Stimulated activated naive CD8-positive, alpha-beta T cell treated with anti-CD3 and anti-CD28 coated beads, Interleukin-15, Interleukin-2, amounts not matched to agents 100 U/mL and 50 U/mL, for 24 hours (primary cell): ENCODE results near the gene DPYD.

Source experiments
- ATAC-seq: fragments of 150-1000 bp; cut with Tn5 transposase; one replicate; pipeline ENCODE4 v1.10.0; 2021
- DNase-seq: peaks from one replicate; pipeline ENCODE4 v3.0.0; 2021

DPYD gene

GRCh38 chr1:97837161-97837560, 83.7 kb downstream of the DPYD start:
- ATAC-seq (no peak), DNase-seq (no peak)

- ATAC-seq, result no peak
- DNase-seq, result no peak
Observed at GRCh38 chr1:97834899-97835298, 85.9 kb downstream of the DPYD start.

- DNase-seq (no peak), ATAC-seq (no peak)
Observed at GRCh38 chr1:97833881-97834280, 87.0 kb downstream of the DPYD start.

- ATAC-seq, result no peak
- DNase-seq, result no peak
Observed at GRCh38 chr1:97832481-97832880, 88.4 kb downstream of the DPYD start.

GRCh38 chr1:97827887-97828286, 92.9 kb downstream of the DPYD start:
- DNase-seq (peak; percentile 17), ATAC-seq (peak; percentile 91)

GRCh38 chr1:97826820-97827219, 94.0 kb downstream of the DPYD start:
- no peak for DNase-seq
- ATAC-seq, result no peak

- DNase-seq, result no peak
- ATAC-seq, result no peak
Observed at GRCh38 chr1:97824624-97825023, 96.2 kb downstream of the DPYD start.

- DNase-seq, result no peak
- ATAC-seq, result no peak
Observed at GRCh38 chr1:97824200-97824599, 96.6 kb downstream of the DPYD start.

GRCh38 chr1:97820470-97821188, 100.2 kb downstream of the DPYD start:
- DNase-seq (no peak), ATAC-seq (no peak)

- no peak for ATAC-seq
- no peak for DNase-seq
Observed at GRCh38 chr1:97816927-97817326, 103.9 kb downstream of the DPYD start.

- ATAC-seq, result no peak
- no peak for DNase-seq
Observed at GRCh38 chr1:97814804-97815203, 106.0 kb downstream of the DPYD start.

GRCh38 chr1:97814121-97814520, 106.7 kb downstream of the DPYD start:
- no peak for DNase-seq
- ATAC-seq, result no peak

GRCh38 chr1:97812076-97812475, 108.8 kb downstream of the DPYD start:
- DNase-seq (no peak), ATAC-seq (no peak)

GRCh38 chr1:97806996-97807520, 113.8 kb downstream of the DPYD start:
- DNase-seq (no peak), ATAC-seq (no peak)

GRCh38 chr1:97806326-97806725, 114.5 kb downstream of the DPYD start:
- ATAC-seq (no peak), DNase-seq (no peak)

GRCh38 chr1:97805093-97805492, 115.7 kb downstream of the DPYD start:
- ATAC-seq, result no peak
- no peak for DNase-seq

- no peak for DNase-seq
- ATAC-seq, result no peak
Observed at GRCh38 chr1:97803026-97803425, 117.8 kb downstream of the DPYD start.

- ATAC-seq, result no peak
Observed at GRCh38 chr1:97802011-97802410, 118.8 kb downstream of the DPYD start.

GRCh38 chr1:97797403-97798183, 123.2 kb downstream of the DPYD start:
- no peak for ATAC-seq
- DNase-seq, result no peak

More at GRCh38 chr1:97802011-97802410, 118.8 kb downstream of the DPYD start:
- no peak for DNase-seq

- no peak for DNase-seq
- ATAC-seq, result no peak
Observed at GRCh38 chr1:97796711-97797110, 124.1 kb downstream of the DPYD start.

- DNase-seq (no peak), ATAC-seq (no peak)
Observed at GRCh38 chr1:97792655-97793054, 128.2 kb downstream of the DPYD start.

GRCh38 chr1:97791251-97791650, 129.6 kb downstream of the DPYD start:
- ATAC-seq (peak; percentile 76), DNase-seq (no peak)

- ATAC-seq, result no peak
- no peak for DNase-seq
Observed at GRCh38 chr1:97787231-97787630, 133.6 kb downstream of the DPYD start.
